Forelimb muscle (tissue), 1 donor: ENCODE measurements around the gene TAX1BP1. TPM values are rescaled to one million over a fixed set of nuclear protein-coding genes. Genes with fewer than 3 reads are reported as not detected.

Source experiments
- DNase-seq: peaks from one replicate; pipeline ENCODE4 v3.0.0-alpha.2; 2013; ENCODE audit warnings: low read depth
- polyA plus RNA-seq: library from polyadenylated mRNA; unstranded; fragments of 120-200 nt; gene quantifications from one replicate; pipeline ENCODE4 v1.2.1, GENCODE V29; 2013; ENCODE audit not compliant: insufficient read length

TAX1BP1 gene
- polyA plus RNA-seq, 1 donor = 55.4 TPM

DNA sequence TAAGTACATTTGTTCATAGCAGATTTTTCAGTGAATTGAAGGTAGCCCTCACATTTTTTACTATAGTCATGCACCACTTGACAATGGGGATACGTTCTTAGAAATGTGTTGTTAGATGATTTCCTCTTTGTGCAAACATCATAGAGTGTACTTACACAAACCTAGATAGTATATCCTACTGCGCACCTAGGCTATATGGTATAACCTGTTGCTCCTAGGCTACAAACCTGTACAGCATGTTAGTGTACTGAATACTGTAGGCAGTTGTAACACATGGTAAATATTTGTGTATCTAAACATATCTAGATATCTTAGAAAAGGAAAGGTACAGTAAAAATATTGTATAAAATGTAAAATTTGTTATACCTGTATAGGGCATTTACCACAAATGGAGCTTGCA lies 41.2 kb downstream of the TAX1BP1 start:
- DNase-seq = no peak

DNA sequence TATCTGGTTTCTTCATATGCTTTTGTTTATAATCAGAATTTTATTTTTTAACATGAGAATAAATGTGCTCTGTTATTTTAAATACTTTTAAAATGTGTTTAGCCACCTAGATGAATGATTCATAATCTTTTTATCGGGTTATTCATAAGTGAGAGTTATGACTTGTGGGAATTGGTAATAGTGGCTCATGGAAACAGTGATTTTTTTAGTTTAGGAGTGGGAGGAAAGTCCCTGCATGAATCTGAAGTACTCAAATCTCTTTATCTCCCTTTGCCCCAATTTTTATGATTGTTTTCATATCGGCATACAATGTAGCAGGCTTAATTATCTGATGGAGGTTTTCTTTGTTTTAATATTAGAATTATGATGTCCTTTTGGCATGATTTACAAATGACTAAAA lies 42.9 kb downstream of the TAX1BP1 start:
- no peak for DNase-seq

- DNase-seq = no peak
Observed at GRCh38 chr7:27784399-27785053, 44.6 kb downstream of the TAX1BP1 start.

- no peak for DNase-seq
Observed at GRCh38 chr7:27788437-27788836, 48.5 kb downstream of the TAX1BP1 start.

GRCh38 chr7:27793780-27794179 lies 53.8 kb downstream of the TAX1BP1 start:
- no peak for DNase-seq

GRCh38 chr7:27795977-27796376 lies 56.0 kb downstream of the TAX1BP1 start:
- no peak for DNase-seq

GRCh38 chr7:27799212-27799611 lies 59.2 kb downstream of the TAX1BP1 start:
- DNase-seq = no peak

- peak; percentile 60 for DNase-seq
Observed at GRCh38 chr7:27802999-27803398, 63.0 kb downstream of the TAX1BP1 start.

GRCh38 chr7:27804139-27804538 lies 64.2 kb downstream of the TAX1BP1 start:
- no peak for DNase-seq

DNA sequence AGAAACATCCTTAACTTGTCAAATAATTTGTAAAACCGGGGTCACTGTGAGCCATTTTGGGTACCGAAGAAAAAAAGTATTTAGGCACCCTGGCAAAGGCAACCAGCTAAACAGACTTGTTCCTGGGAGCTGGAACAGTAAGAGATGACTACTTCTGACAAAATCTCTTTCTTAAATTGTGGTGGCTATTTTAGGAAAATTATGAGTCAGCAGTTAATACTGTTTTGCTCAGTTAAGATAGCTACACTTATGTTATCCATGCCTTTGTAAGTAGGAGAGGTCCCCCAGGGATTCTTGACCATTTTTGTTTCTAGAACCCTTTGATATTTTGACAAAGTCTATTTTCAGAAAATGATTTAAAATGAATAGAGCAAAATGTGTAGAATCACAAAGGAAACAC lies 68.7 kb downstream of the TAX1BP1 start:
- no peak for DNase-seq

DNA sequence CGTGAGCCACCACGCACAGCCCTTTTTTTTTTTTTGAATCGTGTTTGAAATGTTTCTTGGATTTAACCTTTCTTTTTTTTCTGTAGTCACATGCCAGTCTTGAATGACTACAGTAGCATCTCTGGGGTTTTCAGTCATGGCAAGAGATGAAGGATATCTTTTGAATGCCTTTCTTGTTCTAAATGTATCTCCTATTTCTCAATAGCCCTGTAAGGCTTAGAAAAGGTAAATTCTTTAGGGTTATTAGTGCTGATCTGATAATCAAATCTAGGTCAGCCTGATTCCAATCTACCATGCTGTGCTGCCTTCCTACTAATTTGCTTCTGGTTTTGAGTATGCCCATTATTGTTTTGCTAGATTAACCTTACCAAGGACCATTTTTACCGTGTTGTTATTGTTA lies 70.2 kb downstream of the TAX1BP1 start:
- no peak for DNase-seq

- DNase-seq = no peak
Observed at GRCh38 chr7:27812706-27813105, 72.7 kb downstream of the TAX1BP1 start.

DNA sequence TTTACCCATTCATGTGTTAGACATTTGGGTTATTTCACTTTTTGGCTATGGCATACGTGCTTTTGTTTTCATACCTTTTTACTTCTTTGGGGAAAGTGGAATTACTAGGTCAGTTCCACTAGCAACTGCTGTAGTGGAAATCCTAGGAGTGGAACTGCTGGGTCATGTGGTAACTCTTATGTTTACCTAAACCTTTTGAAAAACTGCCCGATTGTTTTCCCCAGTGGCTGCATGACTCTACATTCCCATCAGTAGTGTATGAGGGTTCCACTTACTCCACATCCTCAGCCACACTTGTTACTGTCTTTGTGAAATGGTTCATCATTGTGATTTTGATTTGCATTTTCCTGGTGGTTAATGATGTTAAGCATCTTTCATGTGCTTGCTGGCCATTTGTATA lies 82.3 kb downstream of the TAX1BP1 start:
- no peak for DNase-seq

- DNase-seq = no peak
Observed at GRCh38 chr7:27825891-27826290, 85.9 kb downstream of the TAX1BP1 start.

DNA sequence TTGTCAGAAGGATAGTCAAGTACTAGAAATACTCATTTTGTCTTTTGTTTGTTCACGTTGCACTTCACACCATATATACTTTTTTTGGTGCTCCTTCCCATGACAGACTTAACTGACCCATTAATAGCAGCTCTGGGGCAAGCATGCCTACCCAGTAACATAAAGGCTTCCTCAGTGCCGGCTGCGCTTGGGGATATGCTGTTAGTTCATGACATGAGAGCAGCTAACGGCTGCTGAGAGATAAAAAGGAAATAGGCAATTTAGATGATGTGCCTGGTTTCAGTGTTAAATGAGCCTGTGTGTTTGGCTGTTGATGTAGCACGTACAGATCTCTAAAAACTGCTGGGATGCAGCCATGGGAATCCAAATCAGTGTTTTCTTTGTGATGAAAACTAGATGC lies 86.4 kb downstream of the TAX1BP1 start:
- no peak for DNase-seq

GRCh38 chr7:27834179-27834921 lies 94.4 kb downstream of the TAX1BP1 start:
- no peak for DNase-seq

GRCh38 chr7:27835376-27835775 lies 95.4 kb downstream of the TAX1BP1 start:
- DNase-seq = no peak

GRCh38 chr7:27836536-27836935 lies 96.6 kb downstream of the TAX1BP1 start:
- no peak for DNase-seq

- DNase-seq = no peak
Observed at GRCh38 chr7:27839099-27839498, 99.1 kb downstream of the TAX1BP1 start.

GRCh38 chr7:27840313-27840712 lies 100.4 kb downstream of the TAX1BP1 start:
- DNase-seq = no peak

DNA sequence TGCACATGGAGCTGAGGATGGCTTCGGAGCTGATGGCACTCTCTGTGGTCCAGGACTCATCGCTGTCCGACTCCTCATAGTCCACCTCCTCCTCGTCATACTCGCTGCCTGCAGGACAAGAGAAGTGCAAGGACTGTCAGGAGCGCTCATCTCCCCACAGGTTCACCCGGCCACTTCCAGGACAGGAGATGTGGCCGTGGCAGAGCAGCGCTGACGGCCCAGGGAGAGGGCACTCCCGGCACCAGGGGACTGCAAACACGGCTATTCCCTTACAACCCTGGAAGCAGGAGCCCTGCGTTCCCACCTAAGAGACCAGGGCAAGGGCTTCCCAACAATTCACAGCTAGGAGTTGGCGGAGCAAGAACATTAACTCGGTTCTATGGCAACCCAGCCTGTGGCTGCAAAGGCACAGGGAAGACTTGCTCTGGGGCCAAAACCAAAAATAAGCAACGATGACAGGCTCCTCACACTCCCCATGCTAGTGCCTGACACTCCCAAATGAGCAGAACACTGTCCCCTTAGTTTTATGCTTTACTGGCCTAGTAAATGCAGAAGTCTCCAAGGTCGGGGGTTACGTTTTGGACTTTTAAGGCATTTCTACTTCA lies 100.9 kb downstream of the TAX1BP1 start:
- no peak for DNase-seq

GRCh38 chr7:27842094-27842692 lies 102.2 kb downstream of the TAX1BP1 start:
- DNase-seq = no peak

GRCh38 chr7:27842851-27843250 lies 102.9 kb downstream of the TAX1BP1 start:
- DNase-seq = no peak
